GM12875 (cell line): ENCODE data around the gene TAF1B.

Source experiments
- H3K4me3 ChIP-seq: one replicate; pipeline ENCODE4 v1.5.1; 2011; ENCODE audit warnings: low read depth, low read length, control low read depth
- TF ChIP-seq, protein P1 (sequence below): IDR thresholded peaks from 2 replicates; pipeline ENCODE4 v1.5.1; 2011; ENCODE audit warnings: low read depth, mild to moderate bottlenecking, control low read depth, inconsistent platforms, low read length, moderate library complexity, borderline replicate concordance; ENCODE audit not compliant: insufficient read depth

TAF1B gene

DNA sequence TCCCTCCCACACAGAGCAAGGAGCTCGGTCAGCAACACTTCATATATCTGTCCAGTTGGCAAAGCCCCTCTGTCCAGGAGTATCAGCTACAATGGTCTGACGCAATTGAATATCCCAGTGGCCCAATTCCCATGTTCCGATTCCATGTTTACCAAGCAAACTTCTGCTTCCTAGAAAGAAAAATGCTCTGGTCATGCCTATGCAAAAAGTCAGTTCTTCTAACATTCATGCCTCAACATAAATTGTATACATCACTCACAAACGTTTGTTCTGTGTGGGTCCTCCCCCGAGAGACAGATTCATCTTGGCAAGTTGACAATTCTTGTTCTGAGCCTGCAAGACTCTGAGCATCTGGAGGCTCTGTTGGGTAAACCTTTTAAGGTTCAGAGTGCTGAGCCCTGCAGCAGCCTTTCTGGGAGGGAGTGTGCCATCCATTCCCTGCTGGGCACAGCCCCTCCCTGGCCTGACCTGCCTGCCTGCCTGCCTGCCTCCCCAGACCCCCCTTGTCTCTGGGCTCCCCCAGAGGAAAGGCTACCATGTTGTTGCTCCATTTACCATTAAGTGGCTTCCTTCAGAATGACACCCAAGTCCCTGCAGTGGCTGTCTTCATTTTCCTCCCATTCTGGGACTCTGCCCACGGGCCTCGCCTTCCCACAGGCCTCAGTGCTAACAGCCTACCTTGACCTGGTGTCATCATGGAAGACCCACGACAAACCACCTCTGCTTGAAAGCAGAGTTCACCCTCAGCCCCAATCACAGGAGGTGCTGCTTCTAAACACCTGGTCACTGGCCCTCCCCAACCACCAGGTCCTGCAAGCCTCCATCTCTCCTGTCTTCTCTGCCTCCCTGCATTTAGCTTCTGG is 37.6 kb upstream of the TAF1B start:
- no peak overlapping the region for H3K4me3 ChIP-seq
- TF ChIP-seq, protein P1, sequence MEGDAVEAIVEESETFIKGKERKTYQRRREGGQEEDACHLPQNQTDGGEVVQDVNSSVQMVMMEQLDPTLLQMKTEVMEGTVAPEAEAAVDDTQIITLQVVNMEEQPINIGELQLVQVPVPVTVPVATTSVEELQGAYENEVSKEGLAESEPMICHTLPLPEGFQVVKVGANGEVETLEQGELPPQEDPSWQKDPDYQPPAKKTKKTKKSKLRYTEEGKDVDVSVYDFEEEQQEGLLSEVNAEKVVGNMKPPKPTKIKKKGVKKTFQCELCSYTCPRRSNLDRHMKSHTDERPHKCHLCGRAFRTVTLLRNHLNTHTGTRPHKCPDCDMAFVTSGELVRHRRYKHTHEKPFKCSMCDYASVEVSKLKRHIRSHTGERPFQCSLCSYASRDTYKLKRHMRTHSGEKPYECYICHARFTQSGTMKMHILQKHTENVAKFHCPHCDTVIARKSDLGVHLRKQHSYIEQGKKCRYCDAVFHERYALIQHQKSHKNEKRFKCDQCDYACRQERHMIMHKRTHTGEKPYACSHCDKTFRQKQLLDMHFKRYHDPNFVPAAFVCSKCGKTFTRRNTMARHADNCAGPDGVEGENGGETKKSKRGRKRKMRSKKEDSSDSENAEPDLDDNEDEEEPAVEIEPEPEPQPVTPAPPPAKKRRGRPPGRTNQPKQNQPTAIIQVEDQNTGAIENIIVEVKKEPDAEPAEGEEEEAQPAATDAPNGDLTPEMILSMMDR, result no peak

DNA sequence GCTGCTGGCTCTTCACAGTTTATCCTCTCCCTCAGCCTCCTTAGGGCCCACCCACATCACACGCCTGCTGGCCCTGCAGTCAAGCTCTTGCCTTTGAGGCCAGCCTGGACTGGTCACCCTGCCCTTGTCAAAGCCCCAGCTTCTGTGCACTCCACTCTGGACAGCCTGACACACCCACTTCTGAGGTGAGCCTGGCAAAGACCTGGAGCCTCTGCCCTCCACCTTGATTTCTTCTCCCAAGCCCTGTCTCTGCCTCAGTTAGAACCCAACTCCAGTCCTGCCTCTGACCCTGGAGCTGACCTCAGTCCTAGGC is 37.0 kb upstream of the TAF1B start:
- TF ChIP-seq, protein P1, result no peak
- no peak overlapping the region for H3K4me3 ChIP-seq

DNA sequence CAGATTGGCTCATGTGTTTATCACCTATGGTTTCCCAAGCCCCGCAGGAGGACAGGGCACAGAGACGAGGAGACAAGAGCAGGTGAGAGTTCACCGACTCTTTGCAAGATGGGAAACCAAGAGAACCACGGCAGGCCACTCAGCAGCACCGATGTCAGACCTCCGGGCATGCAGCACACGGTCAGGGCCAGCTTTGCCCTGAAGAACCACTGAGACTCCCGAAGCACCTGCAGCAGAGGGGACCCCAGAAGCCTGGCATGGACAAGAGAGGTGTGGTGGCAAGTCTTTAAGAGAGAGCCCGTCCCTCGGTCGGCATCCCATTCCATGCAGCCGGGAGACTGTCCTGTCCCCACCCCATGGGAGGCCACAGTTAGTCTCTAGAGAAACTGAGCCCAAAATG is 36.6 kb upstream of the TAF1B start:
- H3K4me3 ChIP-seq, result no peak overlapping the region
- TF ChIP-seq, protein P1, result no peak

DNA sequence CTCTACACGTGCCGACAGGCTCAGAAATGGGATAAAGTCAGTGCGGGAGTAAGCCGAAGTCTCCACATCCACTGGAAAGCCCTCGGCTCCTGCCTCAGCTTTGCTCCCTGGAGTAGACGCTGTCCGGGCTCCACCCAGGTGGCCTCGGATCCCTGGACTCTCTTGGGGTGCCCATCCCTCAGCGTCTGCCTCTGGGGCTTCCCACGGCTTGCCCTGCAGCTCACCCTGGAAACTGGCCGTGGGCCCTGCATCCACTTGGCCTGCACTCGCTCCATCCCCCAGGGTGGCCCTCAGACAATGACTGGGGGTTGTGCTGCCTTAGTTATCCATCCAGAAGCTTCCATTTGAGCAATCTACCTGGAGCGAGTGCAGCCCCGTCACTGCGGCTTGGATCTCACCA is 36.2 kb upstream of the TAF1B start:
- H3K4me3 ChIP-seq, result no peak overlapping the region
- TF ChIP-seq, protein P1, result no peak

DNA sequence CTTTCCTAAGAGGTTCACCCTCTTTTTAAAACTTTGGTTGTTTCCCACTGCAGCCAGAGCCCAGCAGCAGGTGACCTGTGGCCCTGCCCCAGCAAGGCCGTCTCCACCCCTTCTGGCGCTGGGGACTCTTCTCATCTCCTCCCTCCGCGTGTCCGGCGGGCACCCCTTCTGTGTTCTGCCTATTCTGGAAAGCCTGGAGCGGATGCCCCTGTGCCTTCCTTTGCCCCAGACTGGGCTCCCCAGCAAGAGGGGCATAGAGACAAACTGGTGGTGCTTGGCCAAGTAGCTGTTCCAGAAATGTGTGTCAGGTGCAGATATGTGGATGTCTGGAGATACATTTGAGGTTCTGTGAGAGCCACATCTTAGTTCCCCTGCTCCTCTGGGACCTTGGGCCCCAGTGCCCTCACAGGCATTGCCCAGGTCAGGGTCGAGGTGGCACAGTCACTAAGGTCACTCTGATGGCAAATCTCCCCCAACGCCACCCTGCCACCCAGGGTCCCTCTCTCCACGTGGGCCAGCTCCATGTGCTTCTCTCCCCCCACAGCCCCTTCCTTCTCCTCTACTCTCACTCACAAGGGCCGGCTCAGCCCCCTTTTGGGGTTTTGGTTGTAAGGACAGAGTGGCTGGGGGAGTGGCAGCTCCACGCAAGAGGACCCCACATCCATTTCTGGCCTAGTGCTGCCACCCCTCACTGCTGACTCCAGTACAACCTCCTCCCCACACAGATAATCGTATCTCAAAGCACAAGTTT is 35.5 kb upstream of the TAF1B start:
- TF ChIP-seq, protein P1, result no peak
- H3K4me3 ChIP-seq, result no peak overlapping the region

DNA sequence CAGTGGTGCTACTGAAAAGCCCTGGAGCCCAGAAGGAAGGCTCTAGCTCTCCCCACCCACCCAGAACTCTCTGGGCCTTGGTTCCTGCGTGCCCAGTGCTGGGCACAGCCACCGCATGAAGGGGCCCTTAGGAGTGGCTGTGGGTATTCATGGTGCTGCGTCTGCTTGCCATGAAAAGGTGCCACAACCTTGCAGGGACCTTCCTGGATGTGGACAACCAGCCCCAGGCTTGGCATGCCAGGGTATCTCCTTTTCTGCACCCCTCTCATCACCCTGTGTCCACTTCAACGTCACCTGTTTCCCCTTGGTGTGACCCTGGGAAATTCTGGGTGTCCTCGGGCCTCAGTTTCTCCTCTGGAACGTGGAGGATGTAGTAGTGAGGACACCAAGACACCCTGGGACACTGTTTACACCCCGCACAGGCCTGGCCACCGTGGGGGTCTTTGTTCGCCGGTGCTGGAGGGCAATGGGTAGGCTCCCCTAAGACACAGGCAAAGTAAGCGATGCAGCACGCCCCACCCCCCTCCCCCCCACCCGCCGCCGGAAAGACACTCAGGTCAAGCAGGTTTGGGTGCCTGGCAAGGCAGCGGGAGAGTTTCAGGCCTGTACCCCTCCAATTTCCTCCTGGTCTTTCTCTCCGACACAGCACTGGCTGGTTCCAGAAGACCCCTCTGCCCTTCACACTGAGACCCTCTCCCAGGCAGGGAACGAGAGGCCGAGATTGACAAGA is 34.8 kb upstream of the TAF1B start:
- TF ChIP-seq, protein P1, result no peak
- no peak overlapping the region for H3K4me3 ChIP-seq
